Measurements from ENCODE around the gene OSBPL8. TPM values are rescaled to one million over a fixed set of nuclear protein-coding genes. Genes with fewer than 3 reads are reported as not detected.

Gene OSBPL8
- total and polyA plus RNA-seq, 9 of the 15 experiments (the other 6 are each of a cell fraction or from before 2014, with no cell fraction given), result 17.4 to 82.7 (median 42.8) TPM

- TF ChIP-seq TSC22D4 (tag; IDR thresholded peaks at IDR 0.05) (no peak), NFIC (IDR thresholded peaks at IDR 0.05) (peak; percentile 80), SAFB (IDR thresholded peaks at IDR 0.05; ENCODE audit: borderline replicate concordance, low read depth, low read length) (no peak), ZNF57 (CRISPR knock-in tag; IDR thresholded peaks at IDR 0.05) (no peak), HMG20A (CRISPR knock-in tag; conservative IDR thresholded peaks at IDR 0.05) (no peak), ARID2 (IDR thresholded peaks at IDR 0.05) (no peak), ZNF644 (tag; IDR thresholded peaks at IDR 0.05; ENCODE audit: low read depth) (no peak)
- TF ChIP-seq, protein P1, sequence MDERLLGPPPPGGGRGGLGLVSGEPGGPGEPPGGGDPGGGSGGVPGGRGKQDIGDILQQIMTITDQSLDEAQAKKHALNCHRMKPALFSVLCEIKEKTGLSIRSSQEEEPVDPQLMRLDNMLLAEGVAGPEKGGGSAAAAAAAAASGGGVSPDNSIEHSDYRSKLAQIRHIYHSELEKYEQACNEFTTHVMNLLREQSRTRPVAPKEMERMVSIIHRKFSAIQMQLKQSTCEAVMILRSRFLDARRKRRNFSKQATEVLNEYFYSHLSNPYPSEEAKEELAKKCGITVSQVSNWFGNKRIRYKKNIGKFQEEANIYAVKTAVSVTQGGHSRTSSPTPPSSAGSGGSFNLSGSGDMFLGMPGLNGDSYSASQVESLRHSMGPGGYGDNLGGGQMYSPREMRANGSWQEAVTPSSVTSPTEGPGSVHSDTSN (CRISPR knock-in tag; IDR thresholded peaks at IDR 0.05; ENCODE audit: low read depth), result no peak
- TF ChIP-seq, protein P1 (tag; conservative IDR thresholded peaks at IDR 0.05; ENCODE audit: low read depth), result 0 out of 2 replicates have a peak, but pooled peaks have one; percentile 32
- TF ChIP-seq, protein P2, sequence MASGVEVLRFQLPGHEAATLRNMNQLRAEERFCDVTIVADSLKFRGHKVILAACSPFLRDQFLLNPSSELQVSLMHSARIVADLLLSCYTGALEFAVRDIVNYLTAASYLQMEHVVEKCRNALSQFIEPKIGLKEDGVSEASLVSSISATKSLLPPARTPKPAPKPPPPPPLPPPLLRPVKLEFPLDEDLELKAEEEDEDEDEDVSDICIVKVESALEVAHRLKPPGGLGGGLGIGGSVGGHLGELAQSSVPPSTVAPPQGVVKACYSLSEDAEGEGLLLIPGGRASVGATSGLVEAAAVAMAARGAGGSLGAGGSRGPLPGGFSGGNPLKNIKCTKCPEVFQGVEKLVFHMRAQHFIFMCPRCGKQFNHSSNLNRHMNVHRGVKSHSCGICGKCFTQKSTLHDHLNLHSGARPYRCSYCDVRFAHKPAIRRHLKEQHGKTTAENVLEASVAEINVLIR (CRISPR knock-in tag; IDR thresholded peaks at IDR 0.05), result no peak
Observed at GRCh38 chr12:76520348-76520747, 39.2 kb downstream of the OSBPL8 start (continued).
